ENCODE measurements around the gene CD3E.
"Not testable (repeated sequence)": the region's sequence is repeated elsewhere in the genome, so short reads cannot be mapped to it uniquely, and the experiment has no call there.

Gene CD3E

GRCh38 chr11:118290923-118291322, 13.6 kb upstream of the CD3E start:
- DNase-seq = peak in 2 of 56 donors; percentile 4 to 33

DNA sequence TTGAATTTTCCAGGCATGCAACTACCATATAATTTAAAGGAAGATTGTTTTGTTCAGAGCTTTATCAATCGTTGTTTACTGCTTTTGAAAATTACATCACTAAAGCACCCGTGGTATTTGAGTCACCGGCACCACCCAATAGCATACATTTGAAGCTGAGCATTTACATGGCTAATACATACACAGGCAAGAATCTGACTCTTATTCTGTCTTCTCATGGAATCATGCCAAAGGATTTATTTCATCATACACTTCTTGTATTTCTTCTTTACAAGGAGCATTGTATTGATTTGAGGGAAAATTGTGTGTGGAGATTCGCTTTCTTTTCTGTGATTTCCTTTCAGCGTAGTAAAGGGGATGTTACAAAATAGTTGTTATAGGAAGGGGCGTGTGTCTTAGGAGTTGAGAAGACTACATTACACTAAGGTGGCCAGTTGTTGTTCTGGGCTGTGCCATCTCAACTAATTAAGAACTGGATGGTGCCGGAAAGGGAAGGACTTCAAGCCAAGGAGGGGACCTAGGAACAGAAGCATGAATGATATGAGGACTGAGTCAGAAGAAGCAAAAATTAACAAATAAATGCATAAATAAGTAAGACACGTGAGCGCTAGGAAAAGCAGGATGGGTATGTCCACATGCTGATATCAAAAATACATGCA, 12.9 kb upstream of the CD3E start:
- DNase-seq = no peak

DNA sequence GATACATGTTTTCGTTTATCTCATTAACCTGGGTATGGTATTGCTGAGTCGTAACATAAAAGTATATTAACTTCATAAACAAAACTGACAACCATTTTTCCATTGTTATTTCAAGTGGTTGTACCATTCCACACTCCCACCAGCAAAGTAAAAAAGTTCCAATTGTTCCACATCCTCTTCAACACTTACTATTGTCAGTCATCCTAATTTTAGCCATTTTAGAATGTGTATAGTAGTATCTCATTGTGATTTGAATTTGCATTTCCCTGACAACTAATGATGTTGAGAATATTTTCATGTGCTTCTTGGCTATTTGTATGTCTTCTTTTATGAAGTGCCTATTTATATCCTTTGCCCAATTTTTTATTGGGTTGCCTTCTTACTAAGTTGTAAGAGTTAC, 10.5 kb upstream of the CD3E start:
- no peak for DNase-seq

- no peak for DNase-seq
Measured at GRCh38 chr11:118295199-118295598, 9.3 kb upstream of the CD3E start.

- DNase-seq = no peak
Measured at GRCh38 chr11:118295815-118296454, 8.6 kb upstream of the CD3E start.

GRCh38 chr11:118301600-118302195, 2.8 kb upstream of the CD3E start:
- DNase-seq = no peak

DNA sequence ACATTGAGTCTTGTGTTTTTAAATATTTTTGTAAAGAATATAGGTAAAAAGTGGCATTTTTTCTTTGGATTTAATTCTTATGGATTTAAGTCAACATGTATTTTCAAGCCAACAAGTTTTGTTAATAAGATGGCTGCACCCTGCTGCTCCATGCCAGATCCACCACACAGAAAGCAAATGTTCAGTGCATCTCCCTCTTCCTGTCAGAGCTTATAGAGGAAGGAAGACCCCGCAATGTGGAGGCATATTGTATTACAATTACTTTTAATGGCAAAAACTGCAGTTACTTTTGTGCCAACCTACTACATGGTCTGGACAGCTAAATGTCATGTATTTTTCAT, 333 bp upstream of the CD3E start:
- DNase-seq = no peak

DNA sequence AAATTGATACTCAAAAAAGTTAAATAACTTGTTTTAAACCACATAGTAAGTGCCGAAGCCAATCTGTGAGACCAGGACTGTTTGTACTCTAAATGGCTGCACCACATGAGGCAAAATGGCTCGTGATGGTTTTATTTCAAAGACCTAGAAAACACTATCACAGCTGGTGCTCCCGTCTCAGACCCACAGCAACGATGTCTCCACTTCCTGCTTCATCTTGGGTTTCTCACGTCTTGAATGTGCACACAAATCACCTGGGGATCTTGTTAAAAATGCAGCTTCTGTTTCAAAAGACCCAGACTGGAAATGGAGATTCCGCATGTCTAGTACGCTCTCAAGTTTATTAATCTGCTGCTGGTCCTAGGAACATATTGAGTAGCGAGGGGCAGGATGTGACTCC, 1.2 kb downstream of the CD3E start:
- DNase-seq = no peak

GRCh38 chr11:118306556-118306955, 2.0 kb downstream of the CD3E start:
- DNase-seq = no peak

- not testable (repeated sequence) for DNase-seq
Measured at GRCh38 chr11:118308995-118309528, 4.5 kb downstream of the CD3E start.

- no peak for DNase-seq
Measured at GRCh38 chr11:118310271-118310670, 5.7 kb downstream of the CD3E start.

GRCh38 chr11:118310781-118311485, 6.4 kb downstream of the CD3E start:
- DNase-seq = no peak

DNA sequence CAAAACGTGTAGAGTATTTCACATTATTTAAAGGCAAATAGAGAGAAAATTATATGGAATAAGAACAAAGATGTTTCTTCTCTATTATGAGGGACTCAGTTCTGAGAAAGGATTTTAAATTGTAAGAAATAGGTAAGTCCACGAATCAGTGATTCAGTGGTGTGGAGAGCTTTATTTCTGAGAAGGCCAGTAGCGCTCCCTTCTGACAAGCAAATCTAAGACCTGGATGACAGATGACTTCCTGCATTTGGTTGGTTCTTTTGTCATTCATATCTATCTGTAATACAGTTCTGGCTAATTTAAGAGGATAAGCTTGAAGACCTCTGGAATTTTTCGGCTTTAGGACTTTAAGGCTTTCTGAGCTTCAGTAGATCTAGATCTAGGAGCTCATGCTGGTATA, 7.0 kb downstream of the CD3E start:
- no peak for DNase-seq

GRCh38 chr11:118312328-118312727, 7.8 kb downstream of the CD3E start:
- DNase-seq = no peak

GRCh38 chr11:118313242-118313641, 8.7 kb downstream of the CD3E start:
- DNase-seq = no peak

GRCh38 chr11:118314988-118315411, 10.5 kb downstream of the CD3E start:
- DNase-seq = no peak

- no peak for DNase-seq
Measured at GRCh38 chr11:118318124-118318523, 13.6 kb downstream of the CD3E start.

DNA sequence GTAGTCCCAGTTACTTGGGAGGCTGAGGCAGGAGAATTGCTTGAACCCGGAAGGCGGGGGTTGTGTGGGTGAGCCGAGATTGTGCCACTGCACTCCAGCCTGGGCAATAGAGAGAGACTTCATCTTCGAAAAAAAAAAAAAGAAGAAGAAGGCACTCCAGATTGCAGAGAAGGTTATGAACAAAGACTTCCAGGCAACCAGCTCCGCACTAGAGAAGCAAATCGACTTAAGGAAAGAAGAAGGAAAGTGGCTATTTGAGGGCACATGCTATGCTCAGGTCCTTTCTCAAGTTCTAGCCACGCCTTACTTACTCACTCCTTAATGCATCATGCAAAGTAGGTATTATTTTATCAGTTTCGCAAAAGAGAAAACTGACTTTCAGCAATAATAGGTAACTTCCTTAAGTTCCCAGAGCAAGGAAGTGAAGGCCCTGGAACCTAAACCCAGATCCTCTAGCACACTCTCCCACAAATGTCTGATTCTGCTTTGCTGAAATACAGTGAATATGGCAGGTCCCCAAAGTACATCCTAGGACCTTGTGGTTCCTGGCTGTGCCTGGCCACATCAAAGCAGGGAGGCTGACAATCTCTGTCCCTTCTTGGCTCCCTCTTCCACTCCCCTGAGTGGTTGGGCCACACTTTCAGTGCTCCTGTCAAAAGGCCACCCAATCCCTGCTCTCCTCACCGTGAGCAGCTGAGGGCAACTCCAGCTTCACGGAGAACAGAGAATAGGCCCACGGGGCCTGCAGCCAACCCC, 14.2 kb downstream of the CD3E start:
- DNase-seq = no peak

DNA sequence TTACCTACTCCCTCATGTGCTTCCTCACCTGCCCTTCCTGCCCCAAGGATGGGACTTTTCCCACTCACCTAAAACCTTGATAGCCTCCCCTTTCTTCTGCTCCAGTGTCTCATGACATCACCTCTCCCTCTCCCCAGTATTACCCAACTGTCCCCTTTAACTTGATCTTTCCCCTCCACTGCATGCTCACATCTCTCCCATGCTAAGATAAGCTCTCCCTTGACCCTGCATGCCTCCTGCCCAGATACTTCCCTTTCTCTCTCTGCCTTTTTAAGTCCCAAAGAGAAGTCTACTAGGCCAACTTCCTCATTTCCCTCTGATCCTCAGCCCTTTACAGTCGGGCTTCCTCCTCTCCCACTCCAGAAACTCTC, 14.8 kb downstream of the CD3E start:
- DNase-seq = no peak

- DNase-seq = no peak
Measured at GRCh38 chr11:118320515-118320914, 16.0 kb downstream of the CD3E start.

- DNase-seq = no peak
Measured at GRCh38 chr11:118321386-118322082, 17.0 kb downstream of the CD3E start.

Data from amygdala (tissue), 56 donors.